ENCODE data around the gene CCDC33.

GRCh38 chr15:74209997-74210671, 26.0 kb upstream of the CCDC33 start:
- TF ChIP-seq BACH2 (CRISPR knock-in tag; IDR thresholded peaks at IDR 0.05; ENCODE audit: borderline replicate concordance) (no peak), TCF4 (CRISPR knock-in tag; IDR thresholded peaks at IDR 0.05; ENCODE audit: borderline replicate concordance) (no peak), POU6F1 (CRISPR knock-in tag; IDR thresholded peaks at IDR 0.05; ENCODE audit: borderline replicate concordance, low read depth) (0 out of 2 replicates have a peak, but pooled peaks have one; percentile 9)

Data from SK-N-SH treated with all-trans-retinoic acid at 6 μM for 48 hours (cell line).